Stomach (tissue), 9 donors: ENCODE measurements around the gene HLCS. TPM values are rescaled to one million over a fixed set of nuclear protein-coding genes. Genes with fewer than 3 reads are reported as not detected.

ENCODE experiments used
- DNase-seq, 2 donors: peaks; one replicate each; pipeline versions ENCODE4 v3.0.0 to v3.0.0-alpha.2; 2013 to 2019
- H3K27ac ChIP-seq, 5 donors: fragments of 200-600 bp in 4 of 5; sonication (generic) in 4 of 5; one replicate each; pipeline ENCODE4 v1.5.1; 2013 to 2019; ENCODE audit warnings: mild to moderate bottlenecking in 1 of 5, moderate library complexity in 1 of 5
- H3K27me3 ChIP-seq, 3 donors: fragments of 200-600 bp; sonication (generic); one replicate each; pipeline ENCODE4 v1.5.1; 2017 to 2019; ENCODE audit warnings: mixed run types in 1 of 3
- H3K36me3 ChIP-seq, 4 donors: fragments of 200-600 bp; sonication (generic); 1 replicate in 3 of 4; 2 replicates in 1 of 4; pipeline ENCODE4 v1.5.1; 2016 to 2019
- H3K4me1 ChIP-seq, 4 donors: fragments of 200-600 bp; sonication (generic); one replicate each; pipeline ENCODE4 v1.5.1; 2016 to 2019
- H3K4me3 ChIP-seq, 4 donors: fragments of 200-600 bp; sonication (generic) in 3 of 4; one replicate each; pipeline ENCODE4 v1.5.1; 2016 to 2019; ENCODE audit warnings: mild to moderate bottlenecking in 1 of 4
- H3K9me3 ChIP-seq, 4 donors: fragments of 200-600 bp; sonication (generic); one replicate each; pipeline ENCODE4 v1.5.1; 2016 to 2019
- CTCF ChIP-seq, 7 experiments: fragments of 450-650 bp in 4 of 7; fragments of 200-600 bp in 3 of 7; sonication (generic) in 3 of 7; IDR thresholded peaks; one replicate each; pipeline ENCODE4 v1.5.1; 2016 to 2019; ENCODE audit warnings: antibody characterized with exemption in 7 of 7, control low read depth in 2 of 7, mild to moderate bottlenecking in 1 of 7
- EP300 ChIP-seq: sonication (generic); formaldehyde crosslinking; IDR thresholded peaks from one replicate; pipeline ENCODE4 v1.6.1; 2017; ENCODE audit warnings: antibody characterized with exemption
- POLR2A ChIP-seq, 4 donors: fragments of 450-650 bp; IDR thresholded peaks; one replicate each; pipeline ENCODE4 v1.6.1; 2016; ENCODE audit warnings: antibody characterized with exemption in 4 of 4, control low read depth in 2 of 4, mild to moderate bottlenecking in 1 of 4, moderate library complexity in 1 of 4
- POLR2AphosphoS5 ChIP-seq, 3 donors: sonication (generic); formaldehyde crosslinking; IDR thresholded peaks; one replicate each; pipeline ENCODE4 v1.6.1; 2016; ENCODE audit warnings: antibody characterized with exemption in 3 of 3
- WGBS, 5 donors: extraction: QIAGEN DNeasy Blood & Tissue Kit in 3 of 5; methylation state at CpG; one replicate each; pipeline versions ENCODE4 v1.1.5 to v1.1.7; 2013 to 2018; 5-methylcytosine and 5-hydroxymethylcytosine counted together
- intact Hi-C: fragments of 100-400 bp; cut with DNase I; formaldehyde crosslinking; loops from one replicate; pipeline ENCODE4 v1.15.1; 2023; ENCODE audit warnings: low total_unique reads
- polyA plus RNA-seq, 3 donors: library from polyadenylated mRNA; stranded (reverse); fragments of 200-250 nt; gene quantifications; one replicate each; pipeline ENCODE4 v1.2.3, GENCODE V29; 2013
- total RNA-seq, 5 donors: library from RNA; depleted of rRNA; stranded (reverse); fragments of >200 nt; gene quantifications; one replicate each; pipeline versions ENCODE4 v1.1.0 to v1.2.3, GENCODE V29; 2014 to 2016
- donor health status: healthy with polysubstance abuse.
- donor health status: Bipolar disorder and iron deficiency.
- donor health status: healthy.

Gene HLCS
- total and polyA plus RNA-seq, 8 donors: 2.3 to 35.1 (median 13.9) TPM

GRCh38 chr21:36949171-36950141, 17.0 kb downstream of the HLCS start:
- TF ChIP-seq CTCF (IDR thresholded peaks at IDR 0.05) (no peak), EP300 (no peak), POLR2A (IDR thresholded peaks at IDR 0.05) (no peak), POLR2AphosphoS5 (IDR thresholded peaks at IDR 0.05) (no peak)
- 94 to 99% (median 95%) methylated on average over 6 of the region's 6 CpGs for WGBS, 5 donors
- Histone ChIP-seq H3K27me3 (no peaks in the 10 kb centered on the region), H3K27ac (no peak overlapping the region), H3K4me1 (no peaks in the 10 kb centered on the region), H3K36me3 (peaks cover 10 to 50% (median 24%) of the 10 kb centered on the region in 4 donors), H3K4me3 (no peak overlapping the region), H3K9me3 (peaks cover 0 to 8% (median 2%) of the 10 kb centered on the region in 4 donors)
- DNase-seq: no peak
- intact Hi-C loops: no loop called here

GRCh38 chr21:36948686-36949085, 17.8 kb downstream of the HLCS start:
- H3K36me3 ChIP-seq: peaks cover 10 to 43% (median 24%) of the 10 kb centered on the region in 4 donors
- H3K4me1 ChIP-seq: no peaks in the 10 kb centered on the region
- TF ChIP-seq POLR2AphosphoS5 (IDR thresholded peaks at IDR 0.05) (no peak), EP300 (no peak), CTCF (IDR thresholded peaks at IDR 0.05) (no peak), POLR2A (IDR thresholded peaks at IDR 0.05) (no peak)
- no peak for DNase-seq
- intact Hi-C loops: no loop called here
- 89 to 99% (median 94%) methylated on average over 6 of the region's 6 CpGs for WGBS, 5 donors
- no peaks in the 10 kb centered on the region for H3K27me3 ChIP-seq
- H3K9me3 ChIP-seq: peaks cover 0 to 8% (median 2%) of the 10 kb centered on the region in 4 donors
- no peak overlapping the region for H3K4me3 ChIP-seq
- H3K27ac ChIP-seq: no peak overlapping the region

- H3K4me1 ChIP-seq: no peaks in the 10 kb centered on the region
- intact Hi-C loops: no loop called here
- H3K27ac ChIP-seq: no peak overlapping the region
- WGBS, 5 donors: 61 to 76% (median 72%) methylated on average over 11 of the region's 11 CpGs
- TF ChIP-seq POLR2AphosphoS5 (IDR thresholded peaks at IDR 0.05) (no peak), CTCF (IDR thresholded peaks at IDR 0.05) (no peak), POLR2A (IDR thresholded peaks at IDR 0.05) (no peak), EP300 (no peak)
- peaks cover 10 to 43% (median 24%) of the 10 kb centered on the region in 4 donors for H3K36me3 ChIP-seq
- no peak for DNase-seq
- H3K27me3 ChIP-seq: no peaks in the 10 kb centered on the region
- peaks cover 0 to 8% (median 2%) of the 10 kb centered on the region in 4 donors for H3K9me3 ChIP-seq
- no peak overlapping the region for H3K4me3 ChIP-seq
Observed at GRCh38 chr21:36946949-36947356, 19.5 kb downstream of the HLCS start.

GRCh38 chr21:36945496-36946138, 20.9 kb downstream of the HLCS start:
- Histone ChIP-seq H3K27ac (no peak overlapping the region), H3K27me3 (no peaks in the 10 kb centered on the region), H3K9me3 (peaks cover 0 to 8% (median 2%) of the 10 kb centered on the region in 4 donors), H3K36me3 (peaks cover 10 to 37% (median 24%) of the 10 kb centered on the region in 4 donors), H3K4me1 (no peaks in the 10 kb centered on the region), H3K4me3 (no peak overlapping the region)
- TF ChIP-seq CTCF (IDR thresholded peaks at IDR 0.05) (no peak), POLR2AphosphoS5 (IDR thresholded peaks at IDR 0.05) (no peak)
- intact Hi-C loops: no loop called here
- whole genome bisulfite sequencing, 5 donors: 88 to 93% (median 92%) methylated on average over 6 of the region's 6 CpGs
- DNase-seq: no peak
